CD4-positive, alpha-beta T cell treated with Interleukin-6 at 100 ng/mL for 8 hours (primary cell): ENCODE measurements around the gene NRXN2.
A peak's percentile ranks its signal among the peaks of the same experiment; 100 is the strongest.

ENCODE experiments used
- DNase-seq: peaks from one replicate; pipeline ENCODE4 v3.0.0-alpha.2; 2020; ENCODE audit warnings: mixed read lengths, low spot score

NRXN2 gene

GRCh38 chr11:64743591-64744543 is 20.9 kb upstream of the NRXN2 start, which contains the start of gene RASGRP2:
RASGRP2 (minus strand) TSS chr11:64744142; CDS start chr11:64742866, 1,276 bp downstream.
- peak; percentile 84 for DNase-seq

- peak; percentile 59 for DNase-seq
Measured at GRCh38 chr11:64742889-64743590, 20.0 kb upstream of the NRXN2 start.

- DNase-seq = no peak
Measured at GRCh38 chr11:64742087-64742888, 19.3 kb upstream of the NRXN2 start.

- no peak for DNase-seq
Measured at GRCh38 chr11:64741375-64742086, 18.5 kb upstream of the NRXN2 start.

- DNase-seq = no peak
Measured at GRCh38 chr11:64739871-64740270, 16.9 kb upstream of the NRXN2 start.

- DNase-seq = no peak
Measured at GRCh38 chr11:64736654-64737053, 13.7 kb upstream of the NRXN2 start.

- DNase-seq = no peak
Measured at GRCh38 chr11:64735725-64736259, 12.8 kb upstream of the NRXN2 start.

GRCh38 chr11:64734811-64735724 is 12.1 kb upstream of the NRXN2 start:
- no peak for DNase-seq

- DNase-seq = no peak
Measured at GRCh38 chr11:64731601-64732000, 8.6 kb upstream of the NRXN2 start.

- no peak for DNase-seq
Measured at GRCh38 chr11:64729851-64730382, 6.9 kb upstream of the NRXN2 start.

- no peak for DNase-seq
Measured at GRCh38 chr11:64728757-64729365, 5.9 kb upstream of the NRXN2 start.

GRCh38 chr11:64726867-64727530 is 4.0 kb upstream of the NRXN2 start:
- DNase-seq = no peak

- no peak for DNase-seq
Measured at GRCh38 chr11:64726211-64726641, 3.2 kb upstream of the NRXN2 start.

- DNase-seq = no peak
Measured at GRCh38 chr11:64724863-64725532, 2.0 kb upstream of the NRXN2 start.

- DNase-seq = no peak
Measured at GRCh38 chr11:64723907-64724862, 1.2 kb upstream of the NRXN2 start.

GRCh38 chr11:64722141-64723065 is 594 bp downstream of the NRXN2 start:
- DNase-seq = no peak
